Spleen (tissue), 7 donors: ENCODE results near the gene IGFALS.

Source experiments
- POLR2A ChIP-seq, 3 donors: fragments of 450-650 bp; IDR thresholded peaks; one replicate each; pipeline ENCODE4 v1.5.1; 2017; ENCODE audit warnings: antibody characterized with exemption in 3 of 3, mild to moderate bottlenecking in 1 of 3
- POLR2AphosphoS5 ChIP-seq, 3 donors: sonication (generic); formaldehyde crosslinking; IDR thresholded peaks; one replicate each; pipeline ENCODE4 v1.5.1; 2017; ENCODE audit warnings: antibody characterized with exemption in 3 of 3
- TF ChIP-seq, protein P1 (sequence below), 11 experiments: fragments of 200-600 bp in 7 of 11; fragments of 450-650 bp in 4 of 11; sonication (generic) in 4 of 11; IDR thresholded peaks in 8 of 11; conservative IDR thresholded peaks in 3 of 11; 1 replicate in 7 of 11; 2 replicates in 4 of 11; pipeline versions ENCODE4 v1.4.0 to v1.8.0; 2016 to 2021; ENCODE audit warnings: antibody characterized with exemption in 11 of 11, inconsistent platforms in 4 of 11, mild to moderate bottlenecking in 1 of 11
- donor health status: DM: no; HTN: no; CAD: no; lungs with moderate emphysema.
- donor health status: DM: no; HTN: no; CAD: no.
- donor health status: DM: no; HTN: no; CAD: no.

DNA sequence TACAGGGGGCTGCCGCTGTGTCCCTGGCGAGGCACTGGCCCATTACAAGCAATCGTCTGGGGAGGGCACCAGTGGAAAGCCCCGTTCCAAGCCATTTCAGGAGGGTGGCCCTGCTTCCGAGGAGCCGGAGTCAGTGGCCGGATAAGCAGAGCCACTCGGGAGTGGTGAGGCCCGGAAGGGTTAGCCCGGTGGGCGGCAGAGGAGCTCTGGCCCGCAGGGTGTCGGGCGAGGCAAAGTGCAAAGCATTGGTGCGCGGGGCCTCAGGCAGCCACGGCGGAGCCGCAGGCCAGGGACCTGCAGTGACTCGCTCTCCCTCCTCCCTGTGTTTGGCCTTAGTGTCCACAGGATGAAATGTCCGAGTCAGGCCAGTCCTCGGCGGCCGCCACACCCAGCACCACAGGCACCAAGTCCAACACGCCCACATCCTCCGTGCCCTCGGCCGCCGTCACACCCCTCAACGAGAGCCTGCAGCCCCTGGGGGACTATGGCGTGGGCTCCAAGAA lies 46.8 kb downstream of the IGFALS start:
- TF ChIP-seq, protein P1, sequence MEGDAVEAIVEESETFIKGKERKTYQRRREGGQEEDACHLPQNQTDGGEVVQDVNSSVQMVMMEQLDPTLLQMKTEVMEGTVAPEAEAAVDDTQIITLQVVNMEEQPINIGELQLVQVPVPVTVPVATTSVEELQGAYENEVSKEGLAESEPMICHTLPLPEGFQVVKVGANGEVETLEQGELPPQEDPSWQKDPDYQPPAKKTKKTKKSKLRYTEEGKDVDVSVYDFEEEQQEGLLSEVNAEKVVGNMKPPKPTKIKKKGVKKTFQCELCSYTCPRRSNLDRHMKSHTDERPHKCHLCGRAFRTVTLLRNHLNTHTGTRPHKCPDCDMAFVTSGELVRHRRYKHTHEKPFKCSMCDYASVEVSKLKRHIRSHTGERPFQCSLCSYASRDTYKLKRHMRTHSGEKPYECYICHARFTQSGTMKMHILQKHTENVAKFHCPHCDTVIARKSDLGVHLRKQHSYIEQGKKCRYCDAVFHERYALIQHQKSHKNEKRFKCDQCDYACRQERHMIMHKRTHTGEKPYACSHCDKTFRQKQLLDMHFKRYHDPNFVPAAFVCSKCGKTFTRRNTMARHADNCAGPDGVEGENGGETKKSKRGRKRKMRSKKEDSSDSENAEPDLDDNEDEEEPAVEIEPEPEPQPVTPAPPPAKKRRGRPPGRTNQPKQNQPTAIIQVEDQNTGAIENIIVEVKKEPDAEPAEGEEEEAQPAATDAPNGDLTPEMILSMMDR (IDR thresholded peaks at IDR 0.05 in 8 of 11, conservative IDR thresholded peaks at IDR 0.05 in 3 of 11) = no peak
- TF ChIP-seq POLR2A (IDR thresholded peaks at IDR 0.05) = no peak
- no peak for TF ChIP-seq POLR2AphosphoS5 (IDR thresholded peaks at IDR 0.05)
